ENCODE measurements around the gene IREB2. TPM values are rescaled to one million over a fixed set of nuclear protein-coding genes. Genes with fewer than 3 reads are reported as not detected.

Gene IREB2
- total and polyA plus RNA-seq, 2 experiments from 2014 or later: 11.8 to 18.0 TPM

- Histone ChIP-seq H3K27me3 (replicated peaks; ENCODE audit: insufficient read depth) (no peaks in the 10 kb centered on the region), H3K36me3 (ENCODE audit: low read depth) (no peaks in the 10 kb centered on the region), H3F3A (ENCODE audit: insufficient read depth) (no peaks in the 10 kb centered on the region), H3K9me3 (ENCODE audit: low read depth) (no peaks in the 10 kb centered on the region), H3K9ac (no peak overlapping the region), H2AFZ (no peak overlapping the region), H3K4me3 (no peak overlapping the region), H3K4me2 (ENCODE audit: unreplicated experiment) (no peak overlapping the region), H3K27ac (no peak overlapping the region), H3K79me2 (ENCODE audit: insufficient read depth) (no peaks in the 10 kb centered on the region), H3K9me2 (ENCODE audit: insufficient read depth) (no peaks in the 10 kb centered on the region), H3K4me1 (ENCODE audit: insufficient read depth) (no peaks in the 10 kb centered on the region), H4K20me1 (ENCODE audit: insufficient read depth) (no peaks in the 10 kb centered on the region)
- DNase-seq: no peak
- TF ChIP-seq EZH2phosphoT487 (IDR thresholded peaks at IDR 0.05; ENCODE audit: insufficient read depth, low read depth) (no peak), EZH2 (IDR thresholded peaks at IDR 0.05; ENCODE audit: insufficient read depth, poor library complexity, severe bottlenecking) (no peak)
- WGBS, 2 experiments (ENCODE audit: low coverage in 1 of 2, low lambda C conversion rate in 2 of 2, missing lambda C conversion rate in 2 of 2): 69 to 70% methylated on average over 5 of the region's 5 CpGs
- in situ Hi-C loops (cut with MboI): no loop called here
Observed at GRCh38 chr15:78524230-78524629, 86.2 kb downstream of the IREB2 start.

GRCh38 chr15:78527325-78527724 lies 89.3 kb downstream of the IREB2 start:
- 84 to 92% methylated on average over 5 of the region's 5 CpGs for WGBS, 2 experiments (ENCODE audit: low coverage in 1 of 2, low lambda C conversion rate in 2 of 2, missing lambda C conversion rate in 2 of 2)

GRCh38 chr15:78533331-78533730 lies 95.3 kb downstream of the IREB2 start:
- WGBS, 2 experiments (ENCODE audit: low coverage in 1 of 2, low lambda C conversion rate in 2 of 2, missing lambda C conversion rate in 2 of 2): 43 to 45% methylated on average over 2 of the region's 2 CpGs
- TF ChIP-seq EZH2 (IDR thresholded peaks at IDR 0.05; ENCODE audit: insufficient read depth, poor library complexity, severe bottlenecking) (no peak), EZH2phosphoT487 (IDR thresholded peaks at IDR 0.05; ENCODE audit: insufficient read depth, low read depth) (no peak)
- Histone ChIP-seq H3K4me1 (ENCODE audit: insufficient read depth) (no peaks in the 10 kb centered on the region), H3K9me3 (ENCODE audit: low read depth) (no peaks in the 10 kb centered on the region), H3K4me2 (ENCODE audit: unreplicated experiment) (no peak overlapping the region), H4K20me1 (ENCODE audit: insufficient read depth) (no peaks in the 10 kb centered on the region), H3K36me3 (ENCODE audit: low read depth) (no peaks in the 10 kb centered on the region), H3K9me2 (ENCODE audit: insufficient read depth) (no peaks in the 10 kb centered on the region), H3K9ac (no peak overlapping the region), H3K4me3 (no peak overlapping the region), H3K27ac (no peak overlapping the region), H3K27me3 (replicated peaks; ENCODE audit: insufficient read depth) (no peaks in the 10 kb centered on the region), H3F3A (ENCODE audit: insufficient read depth) (no peaks in the 10 kb centered on the region), H2AFZ (no peak overlapping the region), H3K79me2 (ENCODE audit: insufficient read depth) (no peaks in the 10 kb centered on the region)
- in situ Hi-C loops (cut with MboI): no loop called here
- DNase-seq: no peak

More at GRCh38 chr15:78527325-78527724, 89.3 kb downstream of the IREB2 start:
- Histone ChIP-seq H2AFZ (no peak overlapping the region), H3K9me2 (ENCODE audit: insufficient read depth) (no peaks in the 10 kb centered on the region), H3K4me2 (ENCODE audit: unreplicated experiment) (no peak overlapping the region), H3K9me3 (ENCODE audit: low read depth) (no peaks in the 10 kb centered on the region), H3K27me3 (replicated peaks; ENCODE audit: insufficient read depth) (no peaks in the 10 kb centered on the region), H3K36me3 (ENCODE audit: low read depth) (no peaks in the 10 kb centered on the region), H3F3A (ENCODE audit: insufficient read depth) (no peaks in the 10 kb centered on the region), H3K4me1 (ENCODE audit: insufficient read depth) (no peaks in the 10 kb centered on the region), H3K9ac (no peak overlapping the region), H3K79me2 (ENCODE audit: insufficient read depth) (no peaks in the 10 kb centered on the region), H3K27ac (no peak overlapping the region), H3K4me3 (no peak overlapping the region), H4K20me1 (ENCODE audit: insufficient read depth) (no peaks in the 10 kb centered on the region)
- DNase-seq: no peak
- in situ Hi-C loops (cut with MboI): no loop called here
- TF ChIP-seq EZH2phosphoT487 (IDR thresholded peaks at IDR 0.05; ENCODE audit: insufficient read depth, low read depth): no peak
- no peak for TF ChIP-seq EZH2 (IDR thresholded peaks at IDR 0.05; ENCODE audit: insufficient read depth, poor library complexity, severe bottlenecking)

- H3K36me3 ChIP-seq (ENCODE audit: low read depth): no peaks in the 10 kb centered on the region
- DNase-seq: no peak
- peaks cover 6% of the 10 kb centered on the region for H3K79me2 ChIP-seq (ENCODE audit: insufficient read depth)
- H4K20me1 ChIP-seq (ENCODE audit: insufficient read depth): no peaks in the 10 kb centered on the region
- no peaks in the 10 kb centered on the region for H3K27me3 ChIP-seq (replicated peaks; ENCODE audit: insufficient read depth)
- no peak overlapping the region for H3K4me3 ChIP-seq
- in situ Hi-C loops (cut with MboI): no loop called here
- TF ChIP-seq EZH2 (IDR thresholded peaks at IDR 0.05; ENCODE audit: insufficient read depth, poor library complexity, severe bottlenecking): no peak
- no peak for TF ChIP-seq EZH2phosphoT487 (IDR thresholded peaks at IDR 0.05; ENCODE audit: insufficient read depth, low read depth)
- H3K4me1 ChIP-seq (ENCODE audit: insufficient read depth): no peaks in the 10 kb centered on the region
- H3K9me2 ChIP-seq (ENCODE audit: insufficient read depth): no peaks in the 10 kb centered on the region
- no peak overlapping the region for H2AFZ ChIP-seq
- no peak overlapping the region for H3K9ac ChIP-seq
- no peaks in the 10 kb centered on the region for H3F3A ChIP-seq (ENCODE audit: insufficient read depth)
- H3K4me2 ChIP-seq (ENCODE audit: unreplicated experiment): no peak overlapping the region
- no peak overlapping the region for H3K27ac ChIP-seq
- 92 to 95% methylated on average over 1 of the region's 1 CpG for WGBS, 2 experiments (ENCODE audit: low coverage in 1 of 2, low lambda C conversion rate in 2 of 2, missing lambda C conversion rate in 2 of 2)
- no peaks in the 10 kb centered on the region for H3K9me3 ChIP-seq (ENCODE audit: low read depth)
Observed at GRCh38 chr15:78536134-78536533, 98.1 kb downstream of the IREB2 start.
